Endodermal cell (in vitro differentiated cells): ENCODE results near the gene ISOC2. TPM values are rescaled to one million over a fixed set of nuclear protein-coding genes. Genes with fewer than 3 reads are reported as not detected.
A peak's percentile ranks its signal among the peaks of the same experiment; 100 is the strongest.

Source experiments
- DNase-seq: peaks from one replicate; pipeline ENCODE4 v3.0.0-alpha.2; 2017
- H3K27ac ChIP-seq: 2 replicates; pipeline ENCODE4 v1.5.1; 2013; ENCODE audit warnings: mild to moderate bottlenecking, low read depth, low read length, moderate library complexity
- H3K27me3 ChIP-seq: 2 replicates; pipeline ENCODE4 v1.6.1; 2013; ENCODE audit warnings: mild to moderate bottlenecking, low read length, moderate library complexity; ENCODE audit not compliant: insufficient read depth, control insufficient read depth, poor library complexity, severe bottlenecking
- H3K36me3 ChIP-seq: 2 replicates; pipeline ENCODE4 v1.7.0; 2013; ENCODE audit warnings: mild to moderate bottlenecking, low read length, moderate library complexity; ENCODE audit not compliant: control insufficient read depth, insufficient read depth
- H3K4me1 ChIP-seq: one replicate; pipeline ENCODE4 v1.7.0; 2013; ENCODE audit warnings: low read length; ENCODE audit not compliant: control insufficient read depth, insufficient read depth
- H3K4me3 ChIP-seq: 2 replicates; pipeline ENCODE4 v1.5.1; 2013; ENCODE audit warnings: mild to moderate bottlenecking, low read length, moderate library complexity
- H3K9ac ChIP-seq: 2 replicates; pipeline ENCODE4 v1.6.1; 2013; ENCODE audit warnings: mild to moderate bottlenecking, low read length, moderate library complexity; ENCODE audit not compliant: poor library complexity, severe bottlenecking; ENCODE audit errors: extremely low read depth
- H3K9me3 ChIP-seq: 2 replicates; pipeline ENCODE4 v1.6.1; 2013; ENCODE audit warnings: mild to moderate bottlenecking, low read length, moderate library complexity; ENCODE audit not compliant: control insufficient read depth
- H3K27ac Mint-ChIP-seq: 2 replicates; pipeline ENCODE4 v1.8.0; 2020; ENCODE audit warnings: mixed read lengths
- H3K27me3 Mint-ChIP-seq: 2 replicates; pipeline ENCODE4 v1.8.0; 2021; ENCODE audit warnings: mild to moderate bottlenecking, mixed read lengths; ENCODE audit not compliant: insufficient read depth
- H3K36me3 Mint-ChIP-seq: 2 replicates; pipeline ENCODE4 v1.8.0; 2020; ENCODE audit warnings: low read depth, mixed read lengths
- H3K4me1 Mint-ChIP-seq: 2 replicates; pipeline ENCODE4 v1.8.0; 2020; ENCODE audit warnings: mixed read lengths
- H3K4me3 Mint-ChIP-seq: 2 replicates; pipeline ENCODE4 v1.8.0; 2020; ENCODE audit warnings: mild to moderate bottlenecking, moderate library complexity, mixed read lengths
- H3K9me3 Mint-ChIP-seq: 2 replicates; pipeline ENCODE4 v1.8.0; 2020; ENCODE audit warnings: mild to moderate bottlenecking, mixed read lengths
- CTCF ChIP-seq: fragments of 200-600 bp; sonication (generic); conservative IDR thresholded peaks from 2 replicates; pipeline ENCODE4 v1.5.0; 2021; ENCODE audit warnings: antibody characterized with exemption, mild to moderate bottlenecking
- WGBS, 2 experiments: methylation state at CpG; one replicate each; pipeline versions ENCODE4 v1.1.5 to v1.1.7; 2013; ENCODE audit warnings: missing lambda C conversion rate in 2 of 2, mixed read lengths in 1 of 2; ENCODE audit not compliant: insufficient coverage in 1 of 2, insufficient read length in 1 of 2; 5-methylcytosine and 5-hydroxymethylcytosine counted together
- total RNA-seq, 2 donors: library from RNA; stranded (reverse); fragmentation: NEBNext Ultra II Directional in 1 of 2; extraction: Animal tissue kit (Norgen Biotek cat#: 25700) in 1 of 2; gene quantifications; 2 replicates in 1 of 2; 3 replicates in 1 of 2; pipeline ENCODE4 v1.2.1, GENCODE V29; 2021

The ISOC2 gene
- total RNA-seq, 2 donors from 2014 or later: 35.9 to 39.2 TPM

- Mint-ChIP-seq H3K9me3 (no peaks in the 10 kb centered on the region), H3K27ac (no peak overlapping the region), H3K27me3 (peaks cover 38% of the 10 kb centered on the region), H3K4me3 (no peak overlapping the region), H3K4me1 (peaks cover 10% of the 10 kb centered on the region), H3K36me3 (no peaks in the 10 kb centered on the region)
- Histone ChIP-seq H3K36me3 (no peaks in the 10 kb centered on the region), H3K27ac (no peak overlapping the region), H3K27me3 (no peaks in the 10 kb centered on the region), H3K4me3 (no peak overlapping the region), H3K9ac (no peak overlapping the region), H3K9me3 (no peaks in the 10 kb centered on the region), H3K4me1 (no peaks in the 10 kb centered on the region)
- WGBS, 2 experiments: 82 to 89% methylated on average over 7 to 11 of the region's 11 CpGs
- no peak for TF ChIP-seq CTCF
- peak; percentile 53 for DNase-seq
Measured at GRCh38 chr19:55465460-55466240, 4.2 kb upstream of the ISOC2 start.

GRCh38 chr19:55464662-55465054 is 3.2 kb upstream of the ISOC2 start, which contains the start of gene C19orf85:
Gene C19orf85 (minus strand): TSS chr19:55464751. CDS start chr19:55464554, 197 bp downstream.
- Histone ChIP-seq H3K27ac (no peak within 1 kb of the TSS), H3K9me3 (no peaks in the 10 kb centered on the region), H3K9ac (no peak within 1 kb of the TSS), H3K4me1 (peaks cover 4% of the 10 kb centered on the region), H3K4me3 (no peak within 1 kb of the TSS), H3K36me3 (no peaks in the 10 kb centered on the region), H3K27me3 (no peaks in the 10 kb centered on the region)
- H3K4me1 Mint-ChIP-seq: peaks cover 18% of the 10 kb centered on the region
- 42 to 43% methylated on average over 3 to 14 of the region's 14 CpGs for WGBS, 2 experiments
- peak within 1 kb of the TSS; percentile 42 for H3K4me3 Mint-ChIP-seq
- DNase-seq: peak; percentile 89
- TF ChIP-seq CTCF: no peak
- no peaks in the 10 kb centered on the region for H3K36me3 Mint-ChIP-seq
- H3K27me3 Mint-ChIP-seq: peaks cover 38% of the 10 kb centered on the region
- H3K27ac Mint-ChIP-seq: no peak within 1 kb of the TSS
- no peaks in the 10 kb centered on the region for H3K9me3 Mint-ChIP-seq

- Histone ChIP-seq H3K4me1 (peaks cover 4% of the 10 kb centered on the region), H3K4me3 (no peak overlapping the region), H3K27me3 (no peaks in the 10 kb centered on the region), H3K27ac (no peak overlapping the region), H3K9ac (no peak overlapping the region), H3K9me3 (no peaks in the 10 kb centered on the region), H3K36me3 (no peaks in the 10 kb centered on the region)
- H3K36me3 Mint-ChIP-seq: no peaks in the 10 kb centered on the region
- peak overlapping the region; percentile 42 for H3K4me3 Mint-ChIP-seq
- H3K9me3 Mint-ChIP-seq: no peaks in the 10 kb centered on the region
- TF ChIP-seq CTCF: no peak
- DNase-seq: peak; percentile 56
- peaks cover 18% of the 10 kb centered on the region for H3K4me1 Mint-ChIP-seq
- peaks cover 38% of the 10 kb centered on the region for H3K27me3 Mint-ChIP-seq
- WGBS, 2 experiments: 76 to 78% methylated on average over 15 to 23 of the region's 23 CpGs
- no peak overlapping the region for H3K27ac Mint-ChIP-seq
Measured at GRCh38 chr19:55464039-55464661, 2.7 kb upstream of the ISOC2 start.
